Measurements from ENCODE around the gene CD1C.
"Not testable (repeated sequence)": the region's sequence is repeated elsewhere in the genome, so short reads cannot be mapped to it uniquely, and the experiment has no call there.

CD1C gene

GRCh38 chr1:158328426-158328825 lies 38.7 kb downstream of the CD1C start:
- no peak for DNase-seq (ENCODE audit: low read depth in 2 of 2)

- DNase-seq (ENCODE audit: low read depth in 2 of 2) = no peak
Observed at GRCh38 chr1:158329300-158329699, 39.6 kb downstream of the CD1C start.

DNA sequence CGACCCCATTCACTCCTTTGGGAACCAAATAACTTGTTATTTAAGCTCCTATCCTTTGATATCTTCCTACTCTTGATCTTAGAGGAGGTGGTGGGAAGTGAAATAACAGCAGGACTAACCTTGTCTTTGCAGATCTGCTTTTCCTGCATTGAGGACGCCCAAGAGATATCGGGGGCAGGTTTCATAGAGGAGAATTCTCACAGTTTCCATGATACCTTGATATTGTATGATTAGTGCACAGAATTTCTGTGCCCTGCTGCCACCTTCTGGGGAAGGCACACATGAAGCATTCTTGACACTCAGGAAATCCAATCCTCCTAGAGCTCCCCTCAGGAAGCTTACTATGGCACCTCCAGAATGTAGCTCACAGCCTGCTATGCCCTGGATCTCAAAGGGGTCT lies 40.0 kb downstream of the CD1C start:
- no peak for DNase-seq (ENCODE audit: low read depth in 2 of 2)

GRCh38 chr1:158330391-158331105 lies 40.8 kb downstream of the CD1C start:
- no peak for DNase-seq (ENCODE audit: low read depth in 2 of 2)

GRCh38 chr1:158331106-158331425 lies 41.3 kb downstream of the CD1C start:
- no peak for DNase-seq (ENCODE audit: low read depth in 2 of 2)

DNA sequence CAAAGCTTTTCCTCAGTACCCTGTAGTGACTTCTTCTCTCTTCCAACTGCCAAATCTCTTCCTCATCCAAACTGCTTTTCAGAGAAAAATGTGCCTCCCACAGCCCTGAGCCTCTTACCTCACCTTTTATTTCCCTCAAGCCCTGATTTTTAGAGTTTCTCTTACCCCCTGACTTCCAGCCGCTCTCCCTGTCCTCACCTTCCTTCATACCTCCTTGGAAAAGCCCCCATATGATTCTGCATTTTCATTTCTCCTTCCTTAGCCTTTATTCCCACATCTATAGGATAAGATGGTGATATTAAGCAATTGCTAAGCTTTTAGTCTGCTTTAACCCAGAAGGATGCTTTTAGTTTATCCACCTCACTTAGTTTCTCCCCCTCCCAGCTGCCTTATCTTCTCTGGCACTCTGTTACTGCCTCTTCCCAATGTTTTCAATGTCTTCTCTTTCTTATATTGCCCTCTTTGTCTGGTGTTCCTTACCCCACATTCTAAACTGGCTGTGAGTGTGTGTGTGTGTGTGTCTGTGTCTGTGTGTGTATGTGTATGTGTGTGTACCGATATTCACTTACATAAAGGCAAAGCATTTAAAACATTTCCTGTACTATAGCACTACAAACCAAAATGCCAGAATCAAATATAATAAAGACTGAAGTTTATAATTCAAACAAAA lies 41.9 kb downstream of the CD1C start, which contains the start of gene CD1B:
Gene CD1B (minus strand): TSS at position 51 of the 670 bp plus-strand sequence. CDS start 108 bp downstream, outside the sequence.
- no peak for DNase-seq (ENCODE audit: low read depth in 2 of 2)

DNA sequence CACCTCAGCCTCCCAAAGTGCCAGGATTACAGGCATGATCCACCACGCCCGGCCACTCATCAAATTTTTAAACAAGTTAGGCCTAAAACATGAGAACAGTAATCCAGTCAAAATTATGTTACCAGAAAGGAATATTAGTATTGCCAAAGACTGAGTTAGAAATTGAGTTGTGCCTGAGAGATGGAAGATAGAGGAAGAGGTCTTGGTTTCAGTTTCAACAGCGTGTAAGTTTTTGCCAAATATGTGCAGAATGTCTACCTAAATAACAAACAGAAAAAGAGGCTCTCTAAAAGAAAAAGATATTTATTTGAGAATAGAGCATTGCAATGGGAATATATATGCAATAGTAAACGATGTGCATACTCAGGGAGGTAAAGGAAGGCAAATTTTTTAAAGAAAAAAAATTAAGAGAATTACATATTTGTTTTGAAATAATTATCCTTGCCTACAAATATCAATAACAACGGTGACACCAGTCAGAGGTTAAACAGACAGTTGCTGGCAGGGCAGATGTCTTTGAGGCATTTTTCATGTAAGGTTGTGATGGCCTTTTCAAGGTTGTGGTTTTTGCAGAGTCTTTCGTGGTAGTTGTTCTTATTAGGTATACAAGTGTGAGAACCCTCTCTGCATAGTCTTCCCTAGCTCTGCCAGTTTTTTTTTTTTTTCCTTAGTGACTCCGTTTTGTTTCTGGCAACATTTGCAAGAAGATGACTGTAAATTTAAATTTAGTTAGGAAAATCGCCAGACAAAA lies 43.9 kb downstream of the CD1C start:
- no peak for DNase-seq (ENCODE audit: low read depth in 2 of 2)

- DNase-seq (ENCODE audit: low read depth in 2 of 2) = no peak
Observed at GRCh38 chr1:158334526-158335212, 44.9 kb downstream of the CD1C start.

DNA sequence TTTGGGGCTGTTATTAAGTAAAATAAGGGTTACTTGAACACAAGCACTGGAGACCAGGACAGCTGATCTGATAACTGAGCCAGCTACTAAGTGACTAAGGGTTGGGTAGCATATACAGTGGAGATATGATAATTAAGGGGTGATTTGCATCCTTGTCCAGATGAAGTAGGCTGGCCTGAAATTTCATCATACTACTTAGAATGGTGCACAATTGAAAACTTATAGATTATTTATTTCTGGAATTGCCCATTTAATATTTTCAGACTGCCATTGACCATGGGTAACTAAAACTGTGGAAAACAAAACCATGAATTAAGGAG lies 45.5 kb downstream of the CD1C start:
- DNase-seq (ENCODE audit: low read depth in 2 of 2) = no peak

DNA sequence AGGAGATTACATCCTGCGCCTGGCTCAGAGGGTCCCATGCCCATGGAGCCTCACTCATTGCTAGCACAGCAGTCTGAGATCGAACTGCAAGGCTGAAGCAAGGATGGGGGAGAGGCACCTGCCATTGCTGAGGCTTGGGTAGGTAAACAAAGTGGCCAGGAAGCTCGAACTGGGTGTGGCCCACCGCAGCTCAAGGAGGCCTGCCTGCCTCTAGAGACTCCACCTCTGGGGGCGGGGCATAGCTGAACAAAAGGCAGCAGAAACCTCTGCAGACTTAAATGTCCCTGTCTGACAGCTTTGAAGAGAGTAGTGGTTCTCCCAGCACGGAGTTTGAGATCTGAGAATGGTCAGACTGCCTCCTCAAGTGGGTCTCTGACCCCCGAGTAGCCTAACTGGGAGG lies 46.7 kb downstream of the CD1C start:
- DNase-seq (ENCODE audit: low read depth in 2 of 2) = not testable (repeated sequence)

All from stimulated activated CD8-positive, alpha-beta memory T cell treated with anti-CD3 and anti-CD28 coated beads, Interleukin-2, amount 100 ng/mL, for 48 hours (primary cell).